ENCODE measurements around the gene SMTNL2. TPM values are rescaled to one million over a fixed set of nuclear protein-coding genes. Genes with fewer than 3 reads are reported as not detected.

SMTNL2 gene
- total RNA-seq, 5 donors from 2014 or later (not counting 1 experiment from before 2014, with no cell fraction given): not detected

DNA sequence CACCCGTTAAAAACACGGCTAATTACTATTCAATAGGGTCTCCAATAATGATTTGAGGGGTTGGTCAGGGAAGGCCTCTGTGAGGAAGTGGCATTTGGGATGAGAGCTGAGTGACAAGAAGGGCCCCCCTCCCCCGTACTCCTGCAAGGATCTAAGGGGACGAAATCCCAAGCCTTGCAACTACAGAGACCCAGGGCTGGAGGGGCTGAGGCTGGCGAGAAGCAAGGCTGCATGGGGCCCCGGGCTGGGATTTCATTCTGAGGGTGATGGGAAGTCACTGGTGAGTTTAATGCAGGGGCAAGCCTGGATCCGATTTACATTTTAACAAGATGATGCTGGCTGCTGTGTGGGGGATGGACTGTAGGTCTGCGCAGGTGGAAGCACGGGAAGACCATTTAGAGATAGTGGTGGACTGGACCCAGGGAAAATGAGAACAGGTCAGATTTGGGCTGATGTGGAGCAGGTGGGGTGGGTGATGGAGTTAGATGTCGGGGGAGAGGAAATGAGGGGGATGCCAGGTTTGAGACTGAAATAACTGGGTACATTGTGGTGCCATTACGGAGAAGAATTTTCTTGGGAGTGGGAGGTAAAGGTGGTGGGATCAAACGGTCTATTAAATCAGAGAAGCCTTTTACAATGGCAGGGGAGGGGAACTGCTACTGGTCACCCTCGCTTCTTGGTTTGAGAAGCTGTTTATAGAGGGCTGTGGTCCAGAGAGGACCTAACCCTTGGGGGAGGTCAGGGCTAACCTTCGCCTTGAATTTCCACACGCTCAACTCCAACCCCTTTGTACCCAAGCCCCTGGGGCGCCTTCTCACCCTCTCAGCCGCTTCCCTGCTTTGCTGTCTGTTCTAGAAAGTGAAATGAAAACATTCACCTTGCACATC lies 28.2 kb upstream of the SMTNL2 start:
- CTCF ChIA-PET: interaction anchor here (0.7 to 1.0 kb wide), 2 partner anchors 9 to 132 kb away, joined by 3 to 4 read pairs; no protein-coding TSS in a partner anchor
- H3K27me3 ChIP-seq (replicated peaks in 1 of 2; ENCODE audit: control insufficient read depth in 2 of 2, extremely low read depth in 1 of 2, insufficient read depth in 2 of 2, low read length in 1 of 2): no peaks in the 10 kb centered on the region
- POLR2A ChIA-PET: interaction anchor here in 1 of 2 donors (0.7 kb wide), 1 partner anchor 106 kb away, joined by 3 read pairs; no protein-coding TSS in a partner anchor
- H3K9me3 ChIP-seq: no peaks in the 10 kb centered on the region
- WGBS (ENCODE audit: insufficient coverage): 83% methylated on average over 9 of the region's 17 CpGs
- Mint-ChIP-seq H3K4me1 (peaks cover 23 to 31% (median 26%) of the 10 kb centered on the region in 3 donors), H3K4me3 (peak overlapping the region; percentile 87 to 94 (median 94)), H3K9me3 (no peaks in the 10 kb centered on the region), H3K27ac (peak overlapping the region; percentile 97 to 98), H3K36me3 (peaks cover 6% of the 10 kb centered on the region), H3K27me3 (no peaks in the 10 kb centered on the region)
- DNase-seq: no peak
- peak overlapping the region; percentile 82 to 87 for H3K4me3 ChIP-seq (ENCODE audit: control insufficient read depth in 1 of 2, extremely low read depth in 1 of 2, low read length in 1 of 2)
- H3K36me3 ChIP-seq (ENCODE audit: control insufficient read depth in 2 of 2, extremely low read depth in 1 of 2, insufficient read depth in 1 of 2, low read length in 1 of 2): peaks cover 12 to 23% of the 10 kb centered on the region in 2 donors
- H3K27ac ChIP-seq (ENCODE audit: low read length): peak overlapping the region; percentile 80
- peaks cover 9 to 25% of the 10 kb centered on the region in 2 experiments for H3K4me1 ChIP-seq (ENCODE audit: control insufficient read depth in 1 of 2, extremely low read depth in 1 of 2, insufficient read depth in 2 of 2, low read length in 2 of 2)
- no peak for ATAC-seq (replicated peaks in 1 of 4)

DNA sequence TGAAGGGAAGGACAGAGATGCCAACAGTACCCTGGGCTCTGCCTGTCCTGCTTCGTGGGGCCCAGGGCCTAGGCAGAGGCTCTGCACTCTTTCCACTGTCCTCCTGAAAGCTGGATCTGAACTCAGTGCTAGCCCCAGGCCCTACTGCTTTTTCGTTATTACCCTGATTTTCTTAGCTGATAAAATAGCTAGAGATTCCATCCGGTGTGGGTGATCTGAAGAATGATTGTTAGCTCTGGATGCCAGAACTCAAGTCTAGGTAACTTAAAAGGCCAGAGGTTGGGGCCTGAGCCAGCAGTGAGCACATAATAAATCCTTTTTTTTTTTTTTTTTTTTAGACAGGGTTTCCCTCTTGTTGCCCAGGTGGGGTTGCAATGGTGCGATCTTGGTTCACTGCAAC lies 27.3 kb upstream of the SMTNL2 start:
- POLR2A ChIA-PET: interaction anchor here in 1 of 2 donors (0.6 kb wide), 2 partner anchors 12 to 614 kb away, joined by 3 to 4 read pairs; no protein-coding TSS in a partner anchor
- no peak for DNase-seq
- H3K27me3 Mint-ChIP-seq: no peaks in the 10 kb centered on the region
- Histone ChIP-seq H3K27me3 (replicated peaks in 1 of 2; ENCODE audit: control insufficient read depth in 2 of 2, extremely low read depth in 1 of 2, insufficient read depth in 2 of 2, low read length in 1 of 2) (no peaks in the 10 kb centered on the region), H3K36me3 (ENCODE audit: control insufficient read depth in 2 of 2, extremely low read depth in 1 of 2, insufficient read depth in 1 of 2, low read length in 1 of 2) (peaks cover 8 to 17% of the 10 kb centered on the region in 2 donors), H3K4me3 (ENCODE audit: control insufficient read depth in 1 of 2, extremely low read depth in 1 of 2, low read length in 1 of 2) (no peak overlapping the region), H3K9me3 (no peaks in the 10 kb centered on the region), H3K27ac (ENCODE audit: low read length) (no peak overlapping the region), H3K4me1 (ENCODE audit: control insufficient read depth in 1 of 2, extremely low read depth in 1 of 2, insufficient read depth in 2 of 2, low read length in 2 of 2) (peaks cover 9 to 25% of the 10 kb centered on the region in 2 experiments)
- peak overlapping the region in 2 of 3 donors; percentile 9 to 87 for H3K4me3 Mint-ChIP-seq
- H3K9me3 Mint-ChIP-seq: no peaks in the 10 kb centered on the region
- WGBS (ENCODE audit: insufficient coverage): 92% methylated on average over 2 of the region's 4 CpGs
- no peak overlapping the region for H3K27ac Mint-ChIP-seq
- no peak for ATAC-seq (replicated peaks in 1 of 4)
- CTCF ChIA-PET: interaction anchor here (0.6 to 1.0 kb wide), 3 partner anchors 9 to 133 kb away, joined by 3 to 4 read pairs (median 4); no protein-coding TSS in a partner anchor
- peaks cover 2% of the 10 kb centered on the region for H3K36me3 Mint-ChIP-seq
- H3K4me1 Mint-ChIP-seq: peaks cover 29 to 35% (median 29%) of the 10 kb centered on the region in 3 donors

DNA sequence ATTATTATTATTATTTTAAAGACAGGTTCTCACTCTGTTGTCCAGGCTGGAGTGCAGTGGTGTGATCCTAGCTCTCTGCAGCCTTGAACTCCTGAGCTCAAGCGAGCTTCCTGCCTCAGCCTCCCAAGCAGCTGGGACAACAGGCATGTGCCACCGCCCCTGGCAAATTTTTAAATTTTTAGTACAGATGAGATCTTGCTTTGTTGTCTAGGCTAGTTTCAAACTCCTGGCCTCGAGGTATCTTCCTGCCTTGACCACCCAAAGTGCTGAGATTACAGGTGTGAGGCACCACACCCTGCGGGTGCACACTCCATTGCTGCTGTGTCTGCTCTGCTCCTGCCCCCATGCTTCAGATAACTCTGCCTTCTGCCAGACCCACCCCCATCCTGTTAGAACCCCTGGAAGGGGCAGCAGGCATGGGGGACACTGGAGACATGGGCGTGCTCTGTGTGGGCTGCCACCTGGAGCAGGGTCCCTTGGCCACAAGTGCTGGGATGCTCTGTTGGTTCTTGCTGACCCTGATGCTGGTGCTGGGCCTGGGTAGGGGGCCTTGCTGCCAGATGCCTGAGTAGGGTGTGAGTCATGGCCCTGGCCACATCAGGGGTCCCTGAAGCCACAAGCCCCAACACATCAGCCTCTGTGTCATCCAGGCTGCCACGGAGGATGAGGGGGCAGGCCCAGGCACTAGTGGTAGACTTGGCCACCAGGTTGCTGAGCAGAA lies 26.5 kb upstream of the SMTNL2 start:
- peaks cover 2% of the 10 kb centered on the region for H3K36me3 Mint-ChIP-seq
- Histone ChIP-seq H3K27ac (ENCODE audit: low read length) (no peak overlapping the region), H3K27me3 (replicated peaks in 1 of 2; ENCODE audit: control insufficient read depth in 2 of 2, extremely low read depth in 1 of 2, insufficient read depth in 2 of 2, low read length in 1 of 2) (no peaks in the 10 kb centered on the region), H3K36me3 (ENCODE audit: control insufficient read depth in 2 of 2, extremely low read depth in 1 of 2, insufficient read depth in 1 of 2, low read length in 1 of 2) (peaks cover 5 to 10% of the 10 kb centered on the region in 2 donors), H3K4me3 (ENCODE audit: control insufficient read depth in 1 of 2, extremely low read depth in 1 of 2, low read length in 1 of 2) (no peak overlapping the region), H3K9me3 (no peaks in the 10 kb centered on the region), H3K4me1 (ENCODE audit: control insufficient read depth in 1 of 2, extremely low read depth in 1 of 2, insufficient read depth in 2 of 2, low read length in 2 of 2) (peaks cover 9 to 30% of the 10 kb centered on the region in 2 experiments)
- H3K9me3 Mint-ChIP-seq: no peaks in the 10 kb centered on the region
- peaks cover 37 to 43% (median 37%) of the 10 kb centered on the region in 3 donors for H3K4me1 Mint-ChIP-seq
- no peaks in the 10 kb centered on the region for H3K27me3 Mint-ChIP-seq
- ATAC-seq (replicated peaks in 1 of 4) (no peak), DNase-seq (no peak)
- ChIA-PET CTCF (interaction anchor here (0.6 to 1.0 kb wide), 2 partner anchors 8 to 9 kb away, joined by 4 read pairs; no protein-coding TSS in a partner anchor), POLR2A (interaction anchor here in 1 of 2 donors (0.6 kb wide), 2 partner anchors 12 to 613 kb away, joined by 3 to 4 read pairs; no protein-coding TSS in a partner anchor)
- 80% methylated on average over 4 of the region's 6 CpGs for WGBS (ENCODE audit: insufficient coverage)
- peak overlapping the region in 1 of 3 donors; percentile 9 for H3K4me3 Mint-ChIP-seq
- H3K27ac Mint-ChIP-seq: no peak overlapping the region

DNA sequence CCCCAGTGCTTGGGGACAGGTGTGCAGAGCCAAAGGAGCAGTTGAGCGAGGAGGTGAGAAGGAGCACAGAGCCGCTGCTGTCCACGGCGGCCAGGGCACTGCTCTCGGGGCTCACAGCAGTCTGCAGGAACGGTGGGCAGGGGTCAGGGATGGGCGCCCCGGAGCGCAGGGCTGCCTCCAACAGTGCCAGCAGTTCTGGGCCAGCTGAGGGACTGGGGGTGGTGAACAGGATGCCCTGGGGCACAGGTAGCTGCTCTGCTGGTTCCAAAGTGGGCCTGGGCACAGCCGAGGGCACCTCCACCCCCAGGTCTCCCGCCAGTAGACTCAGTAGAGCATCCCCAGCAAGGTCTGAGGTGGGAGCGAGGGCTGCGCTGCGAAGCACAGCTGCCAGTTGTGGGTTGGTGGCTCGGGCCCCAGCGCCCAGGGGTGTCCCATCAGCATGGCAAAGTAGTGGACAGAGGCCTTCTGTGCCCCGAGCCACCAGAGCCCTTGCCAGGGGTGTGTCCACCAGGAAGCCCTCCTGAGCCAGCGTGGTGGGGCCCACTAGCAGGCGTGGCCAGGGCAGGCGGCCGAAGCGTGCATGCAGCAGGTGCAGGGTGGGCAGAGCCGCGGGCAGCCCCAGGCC lies 25.9 kb upstream of the SMTNL2 start:
- H3K4me3 ChIP-seq (ENCODE audit: control insufficient read depth in 1 of 2, extremely low read depth in 1 of 2, low read length in 1 of 2): no peak overlapping the region
- WGBS (ENCODE audit: insufficient coverage): 90% methylated on average over 23 of the region's 24 CpGs
- Mint-ChIP-seq H3K27ac (no peak overlapping the region), H3K36me3 (peaks cover 2% of the 10 kb centered on the region), H3K4me3 (no peak overlapping the region), H3K27me3 (no peaks in the 10 kb centered on the region), H3K9me3 (no peaks in the 10 kb centered on the region), H3K4me1 (peaks cover 41 to 49% (median 43%) of the 10 kb centered on the region in 3 donors)
- ChIA-PET CTCF (no interaction called here), POLR2A (no interaction called here)
- H3K9me3 ChIP-seq: no peaks in the 10 kb centered on the region
- no peak for ATAC-seq (replicated peaks in 1 of 4)
- no peak for DNase-seq
- H3K27me3 ChIP-seq (replicated peaks in 1 of 2; ENCODE audit: control insufficient read depth in 2 of 2, extremely low read depth in 1 of 2, insufficient read depth in 2 of 2, low read length in 1 of 2): no peaks in the 10 kb centered on the region
- H3K4me1 ChIP-seq (ENCODE audit: control insufficient read depth in 1 of 2, extremely low read depth in 1 of 2, insufficient read depth in 2 of 2, low read length in 2 of 2): peaks cover 9 to 31% of the 10 kb centered on the region in 2 experiments
- peaks cover 0 to 5% of the 10 kb centered on the region in 2 donors for H3K36me3 ChIP-seq (ENCODE audit: control insufficient read depth in 2 of 2, extremely low read depth in 1 of 2, insufficient read depth in 1 of 2, low read length in 1 of 2)
- H3K27ac ChIP-seq (ENCODE audit: low read length): no peak overlapping the region

DNA sequence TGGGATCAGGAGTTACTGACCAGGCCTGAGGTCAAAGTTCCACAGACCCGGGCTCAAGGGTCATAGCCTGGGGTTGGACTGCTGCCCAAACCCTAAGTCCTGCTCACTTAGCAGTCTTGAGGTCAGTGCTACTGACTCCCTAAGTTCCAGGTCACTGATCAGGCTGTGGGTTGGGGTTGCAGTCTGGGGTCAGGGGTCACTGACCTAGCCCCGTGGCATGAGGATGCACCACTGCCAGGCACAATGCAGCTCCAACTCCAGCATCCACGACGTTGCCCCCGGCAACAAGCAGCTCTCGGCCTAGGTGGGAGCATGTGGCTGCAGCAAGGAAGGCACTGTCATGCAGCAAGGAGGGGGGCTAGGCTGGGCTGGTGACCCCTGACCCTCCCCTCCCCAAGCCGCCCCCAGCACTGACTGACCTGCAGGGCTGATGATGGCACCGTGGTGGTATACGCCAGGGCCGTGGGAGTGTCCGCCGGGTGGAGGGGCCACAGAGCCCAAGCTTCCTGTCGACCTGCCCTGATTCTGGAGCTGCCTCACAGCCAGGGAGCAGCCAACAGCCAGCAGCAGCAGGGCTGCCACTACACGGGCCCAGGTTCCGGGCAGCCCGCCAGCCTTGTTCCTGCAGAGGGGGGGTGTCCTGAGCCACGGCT lies 25.1 kb upstream of the SMTNL2 start:
- H3K36me3 Mint-ChIP-seq: no peaks in the 10 kb centered on the region
- H3K9me3 ChIP-seq: no peaks in the 10 kb centered on the region
- H3K4me3 Mint-ChIP-seq: no peak overlapping the region
- WGBS (ENCODE audit: insufficient coverage): 87% methylated on average over 16 of the region's 17 CpGs
- no peak overlapping the region for H3K4me3 ChIP-seq (ENCODE audit: control insufficient read depth in 1 of 2, extremely low read depth in 1 of 2, low read length in 1 of 2)
- H3K36me3 ChIP-seq (ENCODE audit: control insufficient read depth in 2 of 2, extremely low read depth in 1 of 2, insufficient read depth in 1 of 2, low read length in 1 of 2): no peaks in the 10 kb centered on the region
- no peaks in the 10 kb centered on the region for H3K27me3 Mint-ChIP-seq
- peaks cover 34 to 45% (median 42%) of the 10 kb centered on the region in 3 donors for H3K4me1 Mint-ChIP-seq
- ChIA-PET POLR2A (no interaction called here), CTCF (no interaction called here)
- no peak overlapping the region for H3K27ac ChIP-seq (ENCODE audit: low read length)
- H3K27me3 ChIP-seq (replicated peaks in 1 of 2; ENCODE audit: control insufficient read depth in 2 of 2, extremely low read depth in 1 of 2, insufficient read depth in 2 of 2, low read length in 1 of 2): no peaks in the 10 kb centered on the region
- H3K4me1 ChIP-seq (ENCODE audit: control insufficient read depth in 1 of 2, extremely low read depth in 1 of 2, insufficient read depth in 2 of 2, low read length in 2 of 2): peaks cover 5 to 23% of the 10 kb centered on the region in 2 experiments
- no peak overlapping the region for H3K27ac Mint-ChIP-seq
- no peak for ATAC-seq (replicated peaks in 1 of 4)
- no peak for DNase-seq
- no peaks in the 10 kb centered on the region for H3K9me3 Mint-ChIP-seq
